ENCODE results near the gene SERPINA4. TPM values are rescaled to one million over a fixed set of nuclear protein-coding genes. Genes with fewer than 3 reads are reported as not detected.

SERPINA4 gene
- total RNA-seq, 1 donor from 2014 or later: not detected

Other genes with a start within 250 kb of the SERPINA4 start
- gene SERPINA6, start 238.1 kb upstream of the SERPINA4 start, total RNA-seq: not detected
- not detected for gene SERPINA2, start 194.7 kb upstream of the SERPINA4 start, total RNA-seq
- 5.0 TPM for gene SERPINA1, start 172.8 kb upstream of the SERPINA4 start, total RNA-seq
- not detected for gene SERPINA11, start 108.6 kb upstream of the SERPINA4 start, total RNA-seq
- gene SERPINA9, start 85.2 kb upstream of the SERPINA4 start, total RNA-seq: not detected
- gene SERPINA12, start 52.0 kb upstream of the SERPINA4 start, total RNA-seq: not detected
- gene SERPINA5, start 20.0 kb downstream of the SERPINA4 start, total RNA-seq: 2.7 TPM
- 55.2 TPM for gene SERPINA3, start 50.9 kb downstream of the SERPINA4 start, total RNA-seq
- 0.24 TPM for gene GSC, start 208.7 kb downstream of the SERPINA4 start, total RNA-seq